ENCODE measurements around the gene TRAF3.

- no peak for TF ChIP-seq CTCF (IDR thresholded peaks at IDR 0.05)
- TF ChIP-seq, protein P1, sequence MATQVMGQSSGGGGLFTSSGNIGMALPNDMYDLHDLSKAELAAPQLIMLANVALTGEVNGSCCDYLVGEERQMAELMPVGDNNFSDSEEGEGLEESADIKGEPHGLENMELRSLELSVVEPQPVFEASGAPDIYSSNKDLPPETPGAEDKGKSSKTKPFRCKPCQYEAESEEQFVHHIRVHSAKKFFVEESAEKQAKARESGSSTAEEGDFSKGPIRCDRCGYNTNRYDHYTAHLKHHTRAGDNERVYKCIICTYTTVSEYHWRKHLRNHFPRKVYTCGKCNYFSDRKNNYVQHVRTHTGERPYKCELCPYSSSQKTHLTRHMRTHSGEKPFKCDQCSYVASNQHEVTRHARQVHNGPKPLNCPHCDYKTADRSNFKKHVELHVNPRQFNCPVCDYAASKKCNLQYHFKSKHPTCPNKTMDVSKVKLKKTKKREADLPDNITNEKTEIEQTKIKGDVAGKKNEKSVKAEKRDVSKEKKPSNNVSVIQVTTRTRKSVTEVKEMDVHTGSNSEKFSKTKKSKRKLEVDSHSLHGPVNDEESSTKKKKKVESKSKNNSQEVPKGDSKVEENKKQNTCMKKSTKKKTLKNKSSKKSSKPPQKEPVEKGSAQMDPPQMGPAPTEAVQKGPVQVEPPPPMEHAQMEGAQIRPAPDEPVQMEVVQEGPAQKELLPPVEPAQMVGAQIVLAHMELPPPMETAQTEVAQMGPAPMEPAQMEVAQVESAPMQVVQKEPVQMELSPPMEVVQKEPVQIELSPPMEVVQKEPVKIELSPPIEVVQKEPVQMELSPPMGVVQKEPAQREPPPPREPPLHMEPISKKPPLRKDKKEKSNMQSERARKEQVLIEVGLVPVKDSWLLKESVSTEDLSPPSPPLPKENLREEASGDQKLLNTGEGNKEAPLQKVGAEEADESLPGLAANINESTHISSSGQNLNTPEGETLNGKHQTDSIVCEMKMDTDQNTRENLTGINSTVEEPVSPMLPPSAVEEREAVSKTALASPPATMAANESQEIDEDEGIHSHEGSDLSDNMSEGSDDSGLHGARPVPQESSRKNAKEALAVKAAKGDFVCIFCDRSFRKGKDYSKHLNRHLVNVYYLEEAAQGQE (IDR thresholded peaks at IDR 0.05; ENCODE audit: insufficient read depth in 1 of 2, low read depth in 2 of 2, low read length in 1 of 2) = no peak
- TF ChIP-seq TCF7L2 (IDR thresholded peaks at IDR 0.05; ENCODE audit: low read depth, low read length) = no peak
- no peak for TF ChIP-seq POLR2AphosphoS5 (IDR thresholded peaks at IDR 0.05; ENCODE audit: low read depth, low read length)
These were observed 26.9 kb upstream of the TRAF3 start for GRCh38 chr14:102750376-102750775.

Data from Panc1 (cell line).